Pons (tissue), 1 donor: ENCODE data around the gene MGLL.
"Not testable (repeated sequence)": the region's sequence is repeated elsewhere in the genome, so short reads cannot be mapped to it uniquely, and the experiment has no call there.

ENCODE experiments used
- DNase-seq: peaks from one replicate; pipeline ENCODE4 v3.0.0-alpha.2; 2016; ENCODE audit warnings: low spot score

Gene MGLL

GRCh38 chr3:127688416-127689265, 133.7 kb downstream of the MGLL start:
- DNase-seq = no peak

GRCh38 chr3:127688022-127688415, 134.3 kb downstream of the MGLL start:
- no peak for DNase-seq

- no peak for DNase-seq
Measured at GRCh38 chr3:127687228-127687737, 135.0 kb downstream of the MGLL start.

GRCh38 chr3:127686512-127686894, 135.8 kb downstream of the MGLL start:
- DNase-seq = no peak

GRCh38 chr3:127685708-127686511, 136.4 kb downstream of the MGLL start:
- DNase-seq = no peak

GRCh38 chr3:127684871-127685707, 137.2 kb downstream of the MGLL start:
- no peak for DNase-seq

- DNase-seq = no peak
Measured at GRCh38 chr3:127682561-127682960, 139.8 kb downstream of the MGLL start.

GRCh38 chr3:127682175-127682554, 140.2 kb downstream of the MGLL start:
- not testable (repeated sequence) for DNase-seq

- DNase-seq = no peak
Measured at GRCh38 chr3:127680798-127681221, 141.5 kb downstream of the MGLL start.

GRCh38 chr3:127680146-127680661, 142.1 kb downstream of the MGLL start:
- no peak for DNase-seq

GRCh38 chr3:127679534-127680145, 142.7 kb downstream of the MGLL start:
- no peak for DNase-seq

GRCh38 chr3:127678611-127679533, 143.4 kb downstream of the MGLL start:
- no peak for DNase-seq

GRCh38 chr3:127678315-127678599, 144.1 kb downstream of the MGLL start:
- no peak for DNase-seq

GRCh38 chr3:127677541-127678314, 144.6 kb downstream of the MGLL start:
- DNase-seq = no peak

- DNase-seq = no peak
Measured at GRCh38 chr3:127676921-127677351, 145.4 kb downstream of the MGLL start.

GRCh38 chr3:127676456-127676855, 145.9 kb downstream of the MGLL start:
- DNase-seq = no peak

- DNase-seq = no peak
Measured at GRCh38 chr3:127675651-127676391, 146.5 kb downstream of the MGLL start.

- no peak for DNase-seq
Measured at GRCh38 chr3:127674790-127675189, 147.5 kb downstream of the MGLL start.
